Measurements from ENCODE around the gene DBR1.

Gene DBR1

DNA sequence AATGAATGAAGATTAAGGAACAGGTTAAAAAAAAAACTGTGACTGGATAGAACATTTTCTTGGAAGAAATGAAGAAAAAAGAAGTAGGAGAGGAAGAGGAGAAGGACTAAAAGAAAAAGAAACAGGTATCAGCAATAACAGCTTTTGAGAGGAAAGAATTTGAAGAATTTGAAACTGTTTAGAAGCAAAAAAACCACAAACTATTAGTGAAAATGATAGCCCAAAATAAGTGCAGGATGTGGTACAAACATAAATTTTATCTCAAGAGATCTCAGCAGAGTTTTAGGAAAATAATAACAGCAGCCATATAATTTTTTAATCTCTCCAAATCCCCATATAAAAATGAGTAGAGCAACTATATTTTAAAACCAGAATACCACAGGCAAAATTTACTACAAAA lies 33.8 kb downstream of the DBR1 start:
- Histone ChIP-seq H3K4me3 (ENCODE audit: low read depth in 1 of 2, low read length in 1 of 2) (no peak overlapping the region), H3K9me3 (no peaks in the 10 kb centered on the region), H3K27ac (no peak overlapping the region), H3K27me3 (no peaks in the 10 kb centered on the region), H3K4me1 (ENCODE audit: control insufficient read depth in 1 of 2, insufficient read depth in 1 of 2, low read depth in 1 of 2, low read length in 1 of 2) (peaks cover 38 to 39% of the 10 kb centered on the region in 2 experiments), H3K36me3 (no peaks in the 10 kb centered on the region)
- no peak for TF ChIP-seq CTCF (IDR thresholded peaks at IDR 0.05)

GRCh38 chr3:138139691-138140090 lies 35.0 kb downstream of the DBR1 start:
- Histone ChIP-seq H3K27me3 (no peaks in the 10 kb centered on the region), H3K4me1 (ENCODE audit: control insufficient read depth in 1 of 2, insufficient read depth in 1 of 2, low read depth in 1 of 2, low read length in 1 of 2) (peaks cover 51% of the 10 kb centered on the region in 2 experiments), H3K36me3 (no peaks in the 10 kb centered on the region), H3K27ac (no peak overlapping the region), H3K4me3 (ENCODE audit: low read depth in 1 of 2, low read length in 1 of 2) (no peak overlapping the region), H3K9me3 (no peaks in the 10 kb centered on the region)
- TF ChIP-seq CTCF (IDR thresholded peaks at IDR 0.05), result no peak

DNA sequence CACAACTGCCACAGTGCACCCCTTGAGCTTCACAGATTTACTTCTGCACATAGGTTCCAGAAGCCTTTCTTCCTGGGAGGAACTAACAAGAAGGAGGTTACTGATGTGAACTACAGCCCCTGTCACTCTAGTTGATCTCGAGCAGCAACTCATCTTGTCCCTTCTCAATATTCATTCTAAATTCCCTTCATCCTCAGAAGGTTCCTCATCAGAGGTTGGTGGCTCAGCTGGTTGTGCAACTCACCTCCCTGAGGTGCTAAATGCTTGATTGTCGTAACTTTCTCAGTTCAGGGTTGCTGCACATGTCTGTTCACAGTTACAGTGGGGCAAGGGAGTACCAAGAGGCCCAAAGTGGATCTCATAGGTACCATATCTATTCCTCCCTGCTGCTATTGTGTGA lies 36.9 kb downstream of the DBR1 start:
- Histone ChIP-seq H3K9me3 (no peaks in the 10 kb centered on the region), H3K4me3 (ENCODE audit: low read depth in 1 of 2, low read length in 1 of 2) (peak overlapping the region in 1 of 2 experiments; percentile 18), H3K4me1 (ENCODE audit: control insufficient read depth in 1 of 2, insufficient read depth in 1 of 2, low read depth in 1 of 2, low read length in 1 of 2) (peaks cover 57 to 64% of the 10 kb centered on the region in 2 experiments), H3K27ac (peak overlapping the region; percentile 91), H3K27me3 (no peaks in the 10 kb centered on the region), H3K36me3 (no peaks in the 10 kb centered on the region)
- no peak for TF ChIP-seq CTCF (IDR thresholded peaks at IDR 0.05)

- no peaks in the 10 kb centered on the region for H3K9me3 ChIP-seq
- H3K27me3 ChIP-seq, result no peaks in the 10 kb centered on the region
- H3K36me3 ChIP-seq, result no peaks in the 10 kb centered on the region
- H3K4me1 ChIP-seq (ENCODE audit: control insufficient read depth in 1 of 2, insufficient read depth in 1 of 2, low read depth in 1 of 2, low read length in 1 of 2), result peaks cover 57 to 64% of the 10 kb centered on the region in 2 experiments
- H3K4me3 ChIP-seq (ENCODE audit: low read depth in 1 of 2, low read length in 1 of 2), result peak overlapping the region in 1 of 2 experiments; percentile 41
- no peak for TF ChIP-seq CTCF (IDR thresholded peaks at IDR 0.05)
- H3K27ac ChIP-seq, result peak overlapping the region; percentile 91
Observed at GRCh38 chr3:138136201-138136600, 38.5 kb downstream of the DBR1 start.

DNA sequence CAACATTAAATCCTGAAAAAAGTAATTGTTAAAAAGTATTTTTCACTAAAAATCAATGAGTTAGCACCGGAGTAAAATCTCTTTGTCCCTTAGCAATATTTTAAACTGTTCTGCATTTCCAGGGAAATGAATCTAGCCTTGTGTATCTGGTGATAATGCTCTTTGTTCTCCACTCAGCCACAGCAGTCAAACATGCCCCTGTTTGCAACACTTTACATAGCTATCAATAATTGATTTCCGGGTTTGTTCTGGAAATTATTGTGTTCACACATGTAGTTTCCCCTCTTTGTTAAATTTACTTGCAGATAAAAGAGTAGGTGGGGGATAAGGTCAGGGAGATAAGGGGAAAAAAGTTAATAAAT lies 38.9 kb downstream of the DBR1 start:
- no peak for TF ChIP-seq CTCF (IDR thresholded peaks at IDR 0.05)
- Histone ChIP-seq H3K9me3 (no peaks in the 10 kb centered on the region), H3K27ac (peak overlapping the region; percentile 91), H3K4me1 (ENCODE audit: control insufficient read depth in 1 of 2, insufficient read depth in 1 of 2, low read depth in 1 of 2, low read length in 1 of 2) (peaks cover 57 to 64% of the 10 kb centered on the region in 2 experiments), H3K27me3 (no peaks in the 10 kb centered on the region), H3K4me3 (ENCODE audit: low read depth in 1 of 2, low read length in 1 of 2) (peak overlapping the region in 1 of 2 experiments; percentile 41), H3K36me3 (no peaks in the 10 kb centered on the region)
